Tibial nerve (tissue), 4 donors: ENCODE results near the gene HOXB8.

ENCODE experiments used
- EP300 ChIP-seq, 2 donors: sonication (generic); formaldehyde crosslinking; IDR thresholded peaks; one replicate each; pipeline ENCODE4 v1.6.1; 2017; ENCODE audit warnings: antibody characterized with exemption in 2 of 2, mild to moderate bottlenecking in 1 of 2
- POLR2A ChIP-seq, 2 donors: fragments of 450-650 bp; IDR thresholded peaks; one replicate each; pipeline ENCODE4 v1.6.1; 2017; ENCODE audit warnings: antibody characterized with exemption in 2 of 2, mild to moderate bottlenecking in 2 of 2, moderate library complexity in 2 of 2
- TF ChIP-seq, protein P1 (sequence below), 5 experiments: fragments of 200-600 bp in 3 of 5; fragments of 450-650 bp in 2 of 5; sonication (generic) in 3 of 5; IDR thresholded peaks; one replicate each; pipeline ENCODE4 v1.5.1; 2016 to 2019; ENCODE audit warnings: antibody characterized with exemption in 5 of 5, mild to moderate bottlenecking in 3 of 5, moderate library complexity in 2 of 5

DNA sequence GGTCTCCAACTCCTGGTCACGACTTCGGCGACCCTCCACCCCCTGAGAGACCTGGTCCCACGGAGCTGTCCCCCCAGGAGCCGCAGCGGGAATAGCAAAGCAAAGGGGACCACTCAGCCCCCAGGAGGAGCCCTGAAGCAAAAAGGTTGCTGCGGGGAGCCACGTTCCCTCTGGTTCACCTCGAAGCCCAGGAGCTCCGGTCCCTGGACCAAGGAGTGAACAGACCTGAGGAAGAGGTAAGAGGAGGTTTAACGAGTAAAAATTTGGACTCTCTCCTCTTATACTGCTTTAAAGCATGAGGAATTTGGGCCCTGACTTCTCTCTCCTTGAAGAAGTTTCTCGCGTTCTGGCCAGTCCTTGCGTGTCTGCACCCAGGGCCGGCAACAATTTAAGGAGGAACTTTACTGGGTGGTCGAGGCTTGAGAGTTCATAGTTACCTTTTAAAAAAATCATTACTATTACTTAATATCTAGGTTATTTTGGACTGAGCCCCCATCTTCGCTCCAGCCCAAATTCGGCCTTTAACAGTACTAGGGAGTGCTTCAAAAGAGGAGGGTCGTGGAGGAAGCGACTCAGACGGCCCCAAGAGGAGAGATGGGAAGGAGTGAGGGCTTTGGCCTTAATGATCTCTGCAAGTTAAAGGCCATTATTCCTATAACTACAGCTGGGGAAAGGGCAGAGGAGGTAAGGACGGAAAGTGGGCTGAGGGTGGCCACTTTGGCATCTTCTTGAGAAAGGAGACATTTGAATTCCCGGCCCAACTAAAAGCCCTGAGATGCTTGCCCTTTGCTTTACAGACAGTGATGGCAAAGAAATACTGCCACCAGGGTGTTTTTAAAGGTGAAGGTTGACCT lies 28.0 kb upstream of the HOXB8 start:
- TF ChIP-seq POLR2A (IDR thresholded peaks at IDR 0.05) (no peak), EP300 (IDR thresholded peaks at IDR 0.05) (no peak)
- TF ChIP-seq, protein P1, sequence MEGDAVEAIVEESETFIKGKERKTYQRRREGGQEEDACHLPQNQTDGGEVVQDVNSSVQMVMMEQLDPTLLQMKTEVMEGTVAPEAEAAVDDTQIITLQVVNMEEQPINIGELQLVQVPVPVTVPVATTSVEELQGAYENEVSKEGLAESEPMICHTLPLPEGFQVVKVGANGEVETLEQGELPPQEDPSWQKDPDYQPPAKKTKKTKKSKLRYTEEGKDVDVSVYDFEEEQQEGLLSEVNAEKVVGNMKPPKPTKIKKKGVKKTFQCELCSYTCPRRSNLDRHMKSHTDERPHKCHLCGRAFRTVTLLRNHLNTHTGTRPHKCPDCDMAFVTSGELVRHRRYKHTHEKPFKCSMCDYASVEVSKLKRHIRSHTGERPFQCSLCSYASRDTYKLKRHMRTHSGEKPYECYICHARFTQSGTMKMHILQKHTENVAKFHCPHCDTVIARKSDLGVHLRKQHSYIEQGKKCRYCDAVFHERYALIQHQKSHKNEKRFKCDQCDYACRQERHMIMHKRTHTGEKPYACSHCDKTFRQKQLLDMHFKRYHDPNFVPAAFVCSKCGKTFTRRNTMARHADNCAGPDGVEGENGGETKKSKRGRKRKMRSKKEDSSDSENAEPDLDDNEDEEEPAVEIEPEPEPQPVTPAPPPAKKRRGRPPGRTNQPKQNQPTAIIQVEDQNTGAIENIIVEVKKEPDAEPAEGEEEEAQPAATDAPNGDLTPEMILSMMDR (IDR thresholded peaks at IDR 0.05): no peak
